ENCODE measurements around the gene ANKRD34A. TPM values are rescaled to one million over a fixed set of nuclear protein-coding genes. Genes with fewer than 3 reads are reported as not detected.
A peak's percentile ranks its signal among the peaks of the same experiment; 100 is the strongest.

Gene ANKRD34A
- total and polyA plus RNA-seq, 2 of the 13 experiments (the other 11 are each of a cell fraction or from before 2014, with no cell fraction given): 0.05 to 0.07 TPM

DNA sequence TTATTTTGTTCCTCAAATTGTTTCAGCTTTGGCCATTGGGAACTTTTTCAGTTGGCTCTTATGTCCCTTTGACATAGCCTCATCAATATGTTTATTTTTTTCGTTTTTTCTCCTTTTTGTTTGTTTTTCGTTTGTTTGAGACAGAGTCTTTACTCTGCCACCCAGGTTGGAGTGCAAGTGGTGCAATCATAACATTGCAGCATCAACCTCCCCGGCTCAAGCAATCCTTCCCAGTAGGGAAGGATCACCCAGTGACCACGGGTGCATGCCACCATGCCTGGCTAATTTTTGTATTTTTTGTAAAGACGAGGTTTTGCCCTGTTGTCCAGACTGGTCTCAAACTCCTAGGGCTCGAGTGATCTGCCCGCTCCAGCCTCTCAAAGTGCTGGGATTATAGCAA, 8.2 kb upstream of the ANKRD34A start (continued):
- no peak for TF ChIP-seq SYNCRIP (IDR thresholded peaks at IDR 0.05; ENCODE audit: insufficient read depth, low read depth, low read length)
- no peak for TF ChIP-seq ZNF234 (CRISPR knock-in tag; conservative IDR thresholded peaks at IDR 0.05)
- no peak for TF ChIP-seq ZNF431 (CRISPR knock-in tag; IDR thresholded peaks at IDR 0.05; ENCODE audit: borderline replicate concordance, low read depth)
- TF ChIP-seq FOXA3 (CRISPR knock-in tag; IDR thresholded peaks at IDR 0.05): peak; percentile 77; the same call in 1 of the 2 replicates
- TF ChIP-seq CHCHD3 (CRISPR knock-in tag; IDR thresholded peaks at IDR 0.05): no peak
- no peak for TF ChIP-seq BHLHE40 (IDR thresholded peaks at IDR 0.05; ENCODE audit: low read length)
- no peak for TF ChIP-seq ZNF549 (CRISPR knock-in tag; IDR thresholded peaks at IDR 0.05)
- no peak for TF ChIP-seq ZKSCAN1 (IDR thresholded peaks at IDR 0.05; ENCODE audit: low read length)
- no peak for TF ChIP-seq ZNF761 (CRISPR knock-in tag; conservative IDR thresholded peaks at IDR 0.05)
- TF ChIP-seq, protein P1, sequence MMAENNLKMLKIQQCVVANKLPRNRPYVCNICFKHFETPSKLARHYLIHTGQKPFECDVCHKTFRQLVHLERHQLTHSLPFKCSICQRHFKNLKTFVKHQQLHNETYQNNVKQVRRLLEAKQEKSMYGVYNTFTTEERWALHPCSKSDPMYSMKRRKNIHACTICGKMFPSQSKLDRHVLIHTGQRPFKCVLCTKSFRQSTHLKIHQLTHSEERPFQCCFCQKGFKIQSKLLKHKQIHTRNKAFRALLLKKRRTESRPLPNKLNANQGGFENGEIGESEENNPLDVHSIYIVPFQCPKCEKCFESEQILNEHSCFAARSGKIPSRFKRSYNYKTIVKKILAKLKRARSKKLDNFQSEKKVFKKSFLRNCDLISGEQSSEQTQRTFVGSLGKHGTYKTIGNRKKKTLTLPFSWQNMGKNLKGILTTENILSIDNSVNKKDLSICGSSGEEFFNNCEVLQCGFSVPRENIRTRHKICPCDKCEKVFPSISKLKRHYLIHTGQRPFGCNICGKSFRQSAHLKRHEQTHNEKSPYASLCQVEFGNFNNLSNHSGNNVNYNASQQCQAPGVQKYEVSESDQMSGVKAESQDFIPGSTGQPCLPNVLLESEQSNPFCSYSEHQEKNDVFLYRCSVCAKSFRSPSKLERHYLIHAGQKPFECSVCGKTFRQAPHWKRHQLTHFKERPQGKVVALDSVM (CRISPR knock-in tag; IDR thresholded peaks at IDR 0.05): no peak
- TF ChIP-seq, protein P2, sequence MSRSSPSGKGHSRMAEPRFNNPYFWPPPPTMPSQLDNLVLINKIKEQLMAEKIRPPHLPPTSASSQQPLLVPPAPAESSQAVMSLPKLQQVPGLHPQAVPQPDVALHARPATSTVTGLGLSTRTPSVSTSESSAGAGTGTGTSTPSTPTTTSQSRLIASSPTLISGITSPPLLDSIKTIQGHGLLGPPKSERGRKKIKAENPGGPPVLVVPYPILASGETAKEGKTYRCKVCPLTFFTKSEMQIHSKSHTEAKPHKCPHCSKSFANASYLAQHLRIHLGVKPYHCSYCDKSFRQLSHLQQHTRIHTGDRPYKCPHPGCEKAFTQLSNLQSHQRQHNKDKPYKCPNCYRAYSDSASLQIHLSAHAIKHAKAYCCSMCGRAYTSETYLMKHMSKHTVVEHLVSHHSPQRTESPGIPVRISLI (CRISPR knock-in tag; IDR thresholded peaks at IDR 0.05; ENCODE audit: borderline replicate concordance): peak; percentile 90
- TF ChIP-seq ZNF335 (CRISPR knock-in tag; IDR thresholded peaks at IDR 0.05): no peak
- no peak for TF ChIP-seq ZFY (CRISPR knock-in tag; IDR thresholded peaks at IDR 0.05)
- no peak for TF ChIP-seq MYC (CRISPR knock-in tag; IDR thresholded peaks at IDR 0.05; ENCODE audit: borderline replicate concordance)
- TF ChIP-seq, protein P3, sequence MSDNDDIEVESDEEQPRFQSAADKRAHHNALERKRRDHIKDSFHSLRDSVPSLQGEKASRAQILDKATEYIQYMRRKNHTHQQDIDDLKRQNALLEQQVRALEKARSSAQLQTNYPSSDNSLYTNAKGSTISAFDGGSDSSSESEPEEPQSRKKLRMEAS (IDR thresholded peaks at IDR 0.05): no peak
- TF ChIP-seq ZSCAN9 (CRISPR knock-in tag; IDR thresholded peaks at IDR 0.05; ENCODE audit: borderline replicate concordance): peak; percentile 56; the same call in 1 of the 2 replicates
- TF ChIP-seq ZNF207 (IDR thresholded peaks at IDR 0.05; ENCODE audit: borderline replicate concordance): no peak
- TF ChIP-seq ZNF232 (CRISPR knock-in tag; IDR thresholded peaks at IDR 0.05; ENCODE audit: borderline replicate concordance): no peak
- TF ChIP-seq AGO1 (IDR thresholded peaks at IDR 0.05; ENCODE audit: low read depth, low read length, poor library complexity, severe bottlenecking): no peak
- TF ChIP-seq NR1H2 (CRISPR knock-in tag; IDR thresholded peaks at IDR 0.05; ENCODE audit: borderline replicate concordance, low read depth): no peak
- TF ChIP-seq SNAI1 (CRISPR knock-in tag; IDR thresholded peaks at IDR 0.05; ENCODE audit: borderline replicate concordance): no peak
- TF ChIP-seq ZNF138 (CRISPR knock-in tag; IDR thresholded peaks at IDR 0.05; ENCODE audit: low read depth): no peak
- TF ChIP-seq, protein P4, sequence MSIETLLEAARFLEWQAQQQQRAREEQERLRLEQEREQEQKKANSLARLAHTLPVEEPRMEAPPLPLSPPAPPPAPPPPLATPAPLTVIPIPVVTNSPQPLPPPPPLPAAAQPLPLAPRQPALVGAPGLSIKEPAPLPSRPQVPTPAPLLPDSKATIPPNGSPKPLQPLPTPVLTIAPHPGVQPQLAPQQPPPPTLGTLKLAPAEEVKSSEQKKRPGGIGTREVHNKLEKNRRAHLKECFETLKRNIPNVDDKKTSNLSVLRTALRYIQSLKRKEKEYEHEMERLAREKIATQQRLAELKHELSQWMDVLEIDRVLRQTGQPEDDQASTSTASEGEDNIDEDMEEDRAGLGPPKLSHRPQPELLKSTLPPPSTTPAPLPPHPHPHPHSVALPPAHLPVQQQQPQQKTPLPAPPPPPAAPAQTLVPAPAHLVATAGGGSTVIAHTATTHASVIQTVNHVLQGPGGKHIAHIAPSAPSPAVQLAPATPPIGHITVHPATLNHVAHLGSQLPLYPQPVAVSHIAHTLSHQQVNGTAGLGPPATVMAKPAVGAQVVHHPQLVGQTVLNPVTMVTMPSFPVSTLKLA (IDR thresholded peaks at IDR 0.05): 0 out of 2 replicates have a peak, but pooled peaks have one; percentile 12
- TF ChIP-seq SMC3 (IDR thresholded peaks at IDR 0.05; ENCODE audit: low read length): peak; percentile 39
- TF ChIP-seq TBL1XR1 (IDR thresholded peaks at IDR 0.05; ENCODE audit: borderline replicate concordance, low read length, partially characterized antibody): no peak
- peak; percentile 53; the same call in 1 of the 2 replicates for TF ChIP-seq FOSL2 (CRISPR knock-in tag; IDR thresholded peaks at IDR 0.05)
- peak; percentile 53; the same call in 1 of the 2 replicates for TF ChIP-seq CBX5 (CRISPR knock-in tag; IDR thresholded peaks at IDR 0.05; ENCODE audit: borderline replicate concordance)
- no peak for TF ChIP-seq ZNF432 (CRISPR knock-in tag; IDR thresholded peaks at IDR 0.05; ENCODE audit: borderline replicate concordance)
- no peak for TF ChIP-seq ZNF747 (CRISPR knock-in tag; IDR thresholded peaks at IDR 0.05; ENCODE audit: borderline replicate concordance)
